K562 (cell line): ENCODE measurements around the gene SLC9B1. TPM values are rescaled to one million over a fixed set of nuclear protein-coding genes. Genes with fewer than 3 reads are reported as not detected.

Experiments
- EGR1 ChIP-seq: fragments of 450-650 bp; conservative IDR thresholded peaks from 2 replicates; pipeline ENCODE4 v1.6.1; 2017; ENCODE audit warnings: mild to moderate bottlenecking
- EHMT2 ChIP-seq: fragments of 450-650 bp; IDR thresholded peaks from 2 replicates; pipeline ENCODE4 v1.6.1; 2018; ENCODE audit warnings: antibody characterized with exemption
- ELF1 ChIP-seq: fragments of 200-800 bp; sonication (Bioruptor generic); IDR thresholded peaks from 2 replicates; pipeline ENCODE4 v1.6.1; 2016; ENCODE audit warnings: missing genetic modification characterization, missing compliant biosample characterization
- ELF4 ChIP-seq: fragments of 450-650 bp; formaldehyde crosslinking; IDR thresholded peaks from 2 replicates; pipeline ENCODE4 v1.4.0; 2022; ENCODE audit warnings: missing genetic modification characterization
- EP300 ChIP-seq: IDR thresholded peaks from 2 replicates; pipeline ENCODE4 v1.6.1; 2012; ENCODE audit warnings: low read length, improper control_type of control experiment
- HDAC2 ChIP-seq: fragments of 450-650 bp; IDR thresholded peaks from 2 replicates; pipeline ENCODE4 v1.6.1; 2016; ENCODE audit warnings: mild to moderate bottlenecking
- HDAC8 ChIP-seq: fragments of 450-650 bp; IDR thresholded peaks from 2 replicates; pipeline ENCODE4 v1.6.1; 2016; ENCODE audit warnings: mild to moderate bottlenecking, missing genetic modification characterization, moderate library complexity, missing compliant biosample characterization
- HIVEP1 ChIP-seq: fragments of 250-450 bp; sonication (Bioruptor Pico); IDR thresholded peaks from 2 replicates; pipeline ENCODE4 v1.4.0; 2020; ENCODE audit warnings: mild to moderate bottlenecking
- HSF4 ChIP-seq: fragments of 250-450 bp; sonication (Bioruptor Pico); IDR thresholded peaks from 2 replicates; pipeline ENCODE4 v2.1.2; 2022; ENCODE audit warnings: mild to moderate bottlenecking, moderate library complexity, borderline replicate concordance
- L3MBTL2 ChIP-seq: fragments of 450-650 bp; IDR thresholded peaks from 2 replicates; pipeline ENCODE4 v1.6.1; 2016; ENCODE audit warnings: mild to moderate bottlenecking, moderate library complexity
- MNT ChIP-seq, 2 experiments: fragments of 450-650 bp; conservative IDR thresholded peaks; 2 replicates each; pipeline ENCODE4 v1.6.1; 2017; ENCODE audit warnings: mild to moderate bottlenecking in 2 of 2, moderate library complexity in 2 of 2
- NCOA2 ChIP-seq, 2 experiments: fragments of 450-650 bp; IDR thresholded peaks; 2 replicates each; pipeline ENCODE4 v1.6.1; 2018; ENCODE audit warnings: mild to moderate bottlenecking in 2 of 2, moderate library complexity in 1 of 2; ENCODE audit not compliant: partially characterized antibody in 2 of 2
- NRF1 ChIP-seq, 2 experiments: fragments of 450-650 bp; IDR thresholded peaks in 1 of 2; conservative IDR thresholded peaks in 1 of 2; 2 replicates each; pipeline ENCODE4 v1.6.1; 2014; ENCODE audit warnings: mild to moderate bottlenecking in 2 of 2
- OTX1 ChIP-seq: fragments of 450-650 bp; formaldehyde crosslinking; IDR thresholded peaks from 2 replicates; pipeline ENCODE4 v1.4.0; 2022; ENCODE audit warnings: mild to moderate bottlenecking
- POLR2G ChIP-seq: fragments of 200-400 bp; formaldehyde crosslinking; IDR thresholded peaks from 2 replicates; pipeline ENCODE4 v1.6.1; 2017; ENCODE audit warnings: low read depth, mild to moderate bottlenecking, antibody characterized with exemption, low read length, moderate library complexity
- SIN3A ChIP-seq, 2 experiments: fragments of 150-350 bp in 1 of 2; IDR thresholded peaks; 2 replicates each; pipeline ENCODE4 v1.6.1; 2011 to 2016; ENCODE audit warnings: borderline replicate concordance in 2 of 2, low read depth in 2 of 2, low read length in 2 of 2, mild to moderate bottlenecking in 2 of 2, moderate library complexity in 2 of 2; ENCODE audit not compliant: control insufficient read depth in 1 of 2
- SMARCB1 ChIP-seq: IDR thresholded peaks from 2 replicates; pipeline ENCODE4 v1.6.1; 2011; ENCODE audit warnings: improper control_type of control experiment, low read depth; ENCODE audit not compliant: insufficient read length
- SMC3 ChIP-seq: conservative IDR thresholded peaks from 2 replicates; pipeline ENCODE4 v1.6.1; 2011; ENCODE audit warnings: low read depth, low read length, improper control_type of control experiment; ENCODE audit not compliant: insufficient read depth
- SOX6 ChIP-seq: fragments of 450-650 bp; IDR thresholded peaks from 2 replicates; pipeline ENCODE4 v1.6.1; 2014; ENCODE audit warnings: mild to moderate bottlenecking
- ZBTB9 ChIP-seq: fragments of 450-650 bp; formaldehyde crosslinking; IDR thresholded peaks from 2 replicates; pipeline ENCODE4 v1.4.0; 2020; ENCODE audit warnings: mild to moderate bottlenecking, moderate library complexity
- ZC3H8 ChIP-seq: fragments of 450-650 bp; IDR thresholded peaks from 2 replicates; pipeline ENCODE4 v1.6.1; 2017
- ZNF143 ChIP-seq: sonication (generic); formaldehyde crosslinking; IDR thresholded peaks from 2 replicates; pipeline ENCODE4 v1.9.0; 2022; ENCODE audit warnings: mild to moderate bottlenecking, missing genetic modification reagents
- polyA plus RNA-seq, 8 experiments: library from polyadenylated mRNA; depleted of rRNA in 4 of 8; stranded (reverse) in 5 of 8; unstranded in 3 of 8; fragments of >200 nt; fragmentation: Nextera tagmentation in 2 of 8; fragmentation: Illumina TruSeq in 1 of 8; extraction: Ambion mirVana in 2 of 8; extraction: Trizol in 1 of 8; gene quantifications; 2 replicates each; pipeline versions ENCODE4 v1.2.1 to v1.2.3, GENCODE V29; 2011 to 2014; ENCODE audit warnings: inconsistent platforms in 1 of 8, missing spikeins in 1 of 8
- total RNA-seq, 7 experiments: library from RNA; depleted of rRNA in 6 of 7; stranded (reverse); fragments of >200 nt in 6 of 7; fragmentation: Illumina TruSeq in 2 of 7; extraction: Trizol in 2 of 7; gene quantifications; 2 replicates each; pipeline versions ENCODE4 v1.2.1 to v1.2.3, GENCODE V29; 2011 to 2021; ENCODE audit warnings: low replicate concordance in 1 of 7
- TF ChIP-seq, protein P1 (sequence below): fragments of 450-650 bp; IDR thresholded peaks from one replicate; pipeline ENCODE4 v1.6.1; 2018; ENCODE audit warnings: mild to moderate bottlenecking, moderate library complexity; ENCODE audit not compliant: partially characterized antibody
- TF ChIP-seq, protein P2 (sequence below): IDR thresholded peaks from 2 replicates; pipeline ENCODE4 v1.6.1; 2011; ENCODE audit not compliant: insufficient read length; ENCODE audit errors: extremely low read depth

The SLC9B1 gene
- total and polyA plus RNA-seq, 9 of the 15 experiments (the other 6 are each of a cell fraction or from before 2014, with no cell fraction given) = 0.21 to 1.3 (median 0.51) TPM

DNA sequence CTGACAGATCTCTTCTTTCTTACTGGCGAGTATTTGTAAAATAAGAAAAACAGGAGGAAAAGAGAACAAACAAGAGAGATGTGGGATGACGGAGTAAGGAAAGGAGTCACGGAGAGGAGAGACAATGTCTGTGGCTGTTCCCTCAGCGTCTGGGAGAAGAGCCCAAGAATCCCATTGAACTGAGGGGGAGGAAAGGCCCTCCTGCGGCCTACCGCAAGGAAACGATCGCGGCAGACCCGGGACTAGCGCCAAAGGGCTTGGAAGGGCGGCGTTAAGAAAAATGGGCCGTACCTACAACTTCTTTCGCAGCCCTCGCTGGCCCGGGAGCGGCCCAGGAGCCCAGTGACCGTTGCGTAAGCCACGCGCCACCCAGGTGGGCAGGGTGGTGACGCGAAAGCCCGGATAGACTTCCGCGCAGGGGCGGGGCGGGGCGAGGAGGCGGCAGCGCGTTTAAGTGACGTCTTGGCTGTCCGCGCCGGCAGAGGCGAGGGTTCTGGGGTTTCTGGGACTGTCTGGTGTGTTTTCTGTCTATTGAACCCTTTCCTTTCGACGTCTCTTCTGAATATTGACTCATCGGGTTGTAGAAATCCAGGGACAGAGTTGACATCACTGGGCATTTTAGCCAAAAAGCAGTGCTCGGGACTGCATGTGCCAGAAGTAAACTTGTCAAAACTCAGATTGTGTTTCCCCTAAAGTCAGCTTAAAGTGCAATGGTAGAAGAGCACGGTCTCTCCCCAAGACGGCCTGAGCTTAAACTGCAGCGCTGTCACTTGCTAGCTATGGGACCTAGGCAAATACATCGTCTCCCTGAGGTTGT is at the start of gene SLC9B1 (continued):
- 0 out of 2 replicates have a peak, but pooled peaks have one; percentile 20 for TF ChIP-seq ZBTB9 (CRISPR knock-in tag)
- TF ChIP-seq, protein P1, sequence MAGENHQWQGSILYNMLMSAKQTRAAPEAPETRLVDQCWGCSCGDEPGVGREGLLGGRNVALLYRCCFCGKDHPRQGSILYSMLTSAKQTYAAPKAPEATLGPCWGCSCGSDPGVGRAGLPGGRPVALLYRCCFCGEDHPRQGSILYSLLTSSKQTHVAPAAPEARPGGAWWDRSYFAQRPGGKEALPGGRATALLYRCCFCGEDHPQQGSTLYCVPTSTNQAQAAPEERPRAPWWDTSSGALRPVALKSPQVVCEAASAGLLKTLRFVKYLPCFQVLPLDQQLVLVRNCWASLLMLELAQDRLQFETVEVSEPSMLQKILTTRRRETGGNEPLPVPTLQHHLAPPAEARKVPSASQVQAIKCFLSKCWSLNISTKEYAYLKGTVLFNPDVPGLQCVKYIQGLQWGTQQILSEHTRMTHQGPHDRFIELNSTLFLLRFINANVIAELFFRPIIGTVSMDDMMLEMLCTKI = no peak
- peak; percentile 48 for TF ChIP-seq SMARCB1
- TF ChIP-seq POLR2G = peak; percentile 95
- TF ChIP-seq L3MBTL2 = peak; percentile 90
- peak; percentile 71 for TF ChIP-seq EGR1
- TF ChIP-seq HIVEP1 (CRISPR knock-in tag) = no peak
- TF ChIP-seq ZC3H8 = no peak
- TF ChIP-seq ELF1 = peak; percentile 93
- TF ChIP-seq SOX6 = peak; percentile 59; the same call in 1 of the 2 replicates
- peak; percentile 88 to 90 for TF ChIP-seq NRF1 (conservative IDR thresholded peaks at IDR 0.05 in 1 of 2, IDR thresholded peaks at IDR 0.05 in 1 of 2)
- TF ChIP-seq MNT (conservative IDR thresholded peaks at IDR 0.05) = peak; percentile 84 to 93
- no peak for TF ChIP-seq OTX1
- no peak for TF ChIP-seq HSF4 (CRISPR knock-in tag)
- no peak for TF ChIP-seq ZNF143
- TF ChIP-seq EP300 = peak; percentile 59; the same call in 1 of the 2 replicates
- TF ChIP-seq EHMT2 = peak; percentile 22; the same call in 1 of the 2 replicates
- TF ChIP-seq, protein P2, sequence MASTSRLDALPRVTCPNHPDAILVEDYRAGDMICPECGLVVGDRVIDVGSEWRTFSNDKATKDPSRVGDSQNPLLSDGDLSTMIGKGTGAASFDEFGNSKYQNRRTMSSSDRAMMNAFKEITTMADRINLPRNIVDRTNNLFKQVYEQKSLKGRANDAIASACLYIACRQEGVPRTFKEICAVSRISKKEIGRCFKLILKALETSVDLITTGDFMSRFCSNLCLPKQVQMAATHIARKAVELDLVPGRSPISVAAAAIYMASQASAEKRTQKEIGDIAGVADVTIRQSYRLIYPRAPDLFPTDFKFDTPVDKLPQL = peak; percentile 59
- no peak for TF ChIP-seq NCOA2 (IDR thresholded peaks at IDR 0.05; ENCODE audit: partially characterized antibody in 2 of 2)
- 0 out of 2 replicates have a peak, but pooled peaks have one; percentile 60 for TF ChIP-seq ELF4 (CRISPR knock-in tag)
- TF ChIP-seq SIN3A (IDR thresholded peaks at IDR 0.05; ENCODE audit: borderline replicate concordance in 2 of 2, control insufficient read depth in 1 of 2, low read depth in 2 of 2, low read length in 2 of 2) = peak in 1 of 2 experiments; percentile 66; a peak in 1 of 4 replicates
- 0 out of 2 replicates have a peak, but pooled peaks have one; percentile 9 for TF ChIP-seq SMC3
- TF ChIP-seq HDAC8 = 0 out of 2 replicates have a peak, but pooled peaks have one; percentile 23
- 0 out of 2 replicates have a peak, but pooled peaks have one; percentile 25 for TF ChIP-seq HDAC2
